IMR-90 (cell line): ENCODE results near the gene B3GNT9. TPM values are rescaled to one million over a fixed set of nuclear protein-coding genes. Genes with fewer than 3 reads are reported as not detected.
A peak's percentile ranks its signal among the peaks of the same experiment; 100 is the strongest.

Experiments
- ATAC-seq: fragments of 200-7000 bp; cut with Tn5 transposase; 2 replicates; pipeline ENCODE4 v1.9.1; 2020; ENCODE audit warnings: low read depth, mild to moderate bottlenecking, moderate library complexity
- BruUV-seq: library from RNA; stranded (reverse); fragments of 400-500 nt; replicated peaks from 2 replicates; lab custom pipeline; 2021; lab: Mats Ljungman, UMichigan
- CTCF ChIA-PET: fragments of 300-600 bp; formaldehyde crosslinking; extraction: SDS; loops from one replicate; lab custom pipeline; 2021; ENCODE audit warnings: antibody characterized with exemption; lab: Yijun Ruan, JAX
- POLR2A ChIA-PET: fragments of 300-600 bp; sonication (Branson Sonifier 250); formaldehyde crosslinking; loops from one replicate; lab custom pipeline; 2022; ENCODE audit warnings: antibody characterized with exemption; ENCODE audit not compliant: unreplicated experiment; lab: Charles Lee
- DNase-seq: peaks from one replicate; pipeline ENCODE4 v3.0.0; 2013
- H2AFZ ChIP-seq: replicated peaks from 2 replicates; pipeline ENCODE3; 2013; ENCODE audit warnings: low read length, mild to moderate bottlenecking; ENCODE audit not compliant: poor library complexity
- H2AK5ac ChIP-seq: 2 replicates; pipeline ENCODE4 v1.6.1; 2013; ENCODE audit warnings: low read depth, low read length, inconsistent platforms
- H2AK9ac ChIP-seq: replicated peaks from 2 replicates; pipeline ENCODE3; 2013; ENCODE audit warnings: mild to moderate bottlenecking, low read depth, low read length, moderate library complexity; ENCODE audit not compliant: poor library complexity
- H2BK120ac ChIP-seq: 2 replicates; pipeline ENCODE4 v1.6.1; 2013; ENCODE audit warnings: low read depth, low read length, inconsistent platforms
- H2BK15ac ChIP-seq: 3 replicates; pipeline ENCODE4 v1.6.1; 2013; ENCODE audit warnings: low read depth, low read length, inconsistent platforms
- H2BK20ac ChIP-seq: 2 replicates; pipeline ENCODE4 v1.6.1; 2013; ENCODE audit warnings: low read depth, mild to moderate bottlenecking, inconsistent platforms, low read length, moderate library complexity
- H2BK5ac ChIP-seq: 2 replicates; pipeline ENCODE4 v1.6.1; 2013; ENCODE audit warnings: mild to moderate bottlenecking, low read depth, low read length, inconsistent platforms; ENCODE audit not compliant: poor library complexity, severe bottlenecking
- H3K14ac ChIP-seq: replicated peaks from 2 replicates; pipeline ENCODE4 v1.6.1; 2013; ENCODE audit warnings: low read depth, low read length, inconsistent platforms
- H3K18ac ChIP-seq: 2 replicates; pipeline ENCODE4 v1.6.1; 2013; ENCODE audit warnings: low read depth, low read length, control low read depth
- H3K23ac ChIP-seq: 2 replicates; pipeline ENCODE4 v1.6.1; 2013; ENCODE audit warnings: low read depth, low read length, inconsistent platforms
- H3K27ac ChIP-seq: 2 replicates; pipeline ENCODE4 v1.5.1; 2013; ENCODE audit warnings: mild to moderate bottlenecking, control low read depth, low read length; ENCODE audit not compliant: insufficient read depth
- H3K27me3 ChIP-seq: 2 replicates; pipeline ENCODE4 v1.6.1; 2013; ENCODE audit warnings: low read length; ENCODE audit not compliant: control insufficient read depth, insufficient read depth
- H3K36me3 ChIP-seq: 2 replicates; pipeline ENCODE4 v1.6.1; 2013; ENCODE audit warnings: low read length, mixed read lengths; ENCODE audit not compliant: control insufficient read depth, insufficient read depth
- H3K4ac ChIP-seq: 2 replicates; pipeline ENCODE4 v1.6.1; 2013; ENCODE audit warnings: low read depth, low read length, inconsistent platforms
- H3K4me1 ChIP-seq: 2 replicates; pipeline ENCODE4 v1.6.1; 2013; ENCODE audit warnings: low read length, mixed read lengths; ENCODE audit not compliant: control insufficient read depth, insufficient read depth
- H3K4me2 ChIP-seq: 2 replicates; pipeline ENCODE4 v1.6.1; 2013; ENCODE audit warnings: low read depth, mild to moderate bottlenecking, control low read depth, low read length, moderate library complexity
- H3K4me3 ChIP-seq: 2 replicates; pipeline ENCODE4 v1.5.1; 2013; ENCODE audit warnings: low read depth, mild to moderate bottlenecking, control low read depth, low read length, moderate library complexity; ENCODE audit not compliant: insufficient read depth
- H3K56ac ChIP-seq: 2 replicates; pipeline ENCODE4 v1.6.1; 2013; ENCODE audit warnings: low read length, inconsistent platforms; ENCODE audit not compliant: insufficient read depth; ENCODE audit errors: extremely low read depth
- H3K79me1 ChIP-seq, 2 experiments: 2 replicates each; pipeline ENCODE4 v1.6.1; 2013; ENCODE audit warnings: low read length in 2 of 2, inconsistent platforms in 1 of 2, low read depth in 1 of 2
- H3K9ac ChIP-seq: 2 replicates; pipeline ENCODE4 v1.6.1; 2013; ENCODE audit warnings: low read depth, low read length, control low read depth
- H3K9me1 ChIP-seq: 2 replicates; pipeline ENCODE4 v1.6.1; 2013; ENCODE audit warnings: low read length, inconsistent platforms; ENCODE audit not compliant: insufficient read depth
- H3K9me3 ChIP-seq: 2 replicates; pipeline ENCODE4 v1.6.1; 2013; ENCODE audit warnings: low read length; ENCODE audit not compliant: control insufficient read depth, insufficient read depth
- H4K20me1 ChIP-seq: 2 replicates; pipeline ENCODE4 v1.6.1; 2013; ENCODE audit warnings: low read length, inconsistent platforms; ENCODE audit not compliant: insufficient read depth
- H4K5ac ChIP-seq: 2 replicates; pipeline ENCODE4 v1.6.1; 2013; ENCODE audit warnings: mild to moderate bottlenecking, low read depth, low read length, control low read depth
- H4K8ac ChIP-seq, 2 experiments: 2 replicates each; pipeline ENCODE4 v1.6.1; 2013; ENCODE audit warnings: low read depth in 2 of 2, low read length in 2 of 2, control low read depth in 1 of 2, inconsistent platforms in 1 of 2
- H4K91ac ChIP-seq: 2 replicates; pipeline ENCODE4 v1.6.1; 2013; ENCODE audit warnings: low read depth, low read length, inconsistent platforms; ENCODE audit not compliant: insufficient read depth
- MAFK ChIP-seq: IDR thresholded peaks from 2 replicates; pipeline ENCODE4 v1.6.1; 2012; ENCODE audit warnings: low read depth, low read length, improper control_type of control experiment
- MXI1 ChIP-seq: IDR thresholded peaks from 2 replicates; pipeline ENCODE4 v1.6.1; 2012; ENCODE audit warnings: low read depth, mild to moderate bottlenecking, low read length, moderate library complexity, borderline replicate concordance
- RAD21 ChIP-seq: IDR thresholded peaks from 2 replicates; pipeline ENCODE4 v1.6.1; 2012; ENCODE audit warnings: low read length, improper control_type of control experiment
- SMC3 ChIP-seq: fragments of 150-350 bp; IDR thresholded peaks from 2 replicates; pipeline ENCODE4 v1.6.1; 2016; ENCODE audit warnings: low read depth, mild to moderate bottlenecking, antibody characterized with exemption, low read length, moderate library complexity
- WGBS, 2 experiments: methylation state at CpG; one replicate each; pipeline versions ENCODE4 v1.1.5 to v1.1.7; 2013; ENCODE audit warnings: missing lambda C conversion rate in 2 of 2; ENCODE audit not compliant: insufficient read length in 1 of 2; ENCODE audit errors: extremely low coverage in 2 of 2; 5-methylcytosine and 5-hydroxymethylcytosine counted together
- dilution Hi-C: fragments of 300-500 bp; cut with HindIII; formaldehyde crosslinking; loops from one replicate; pipeline ENCODE4 v1.14.3; 2018; ENCODE audit warnings: low sequenced_read_pairs; ENCODE audit not compliant: unreplicated experiment
- in situ Hi-C: fragments of 300-500 bp; cut with MboI; formaldehyde crosslinking; loops from 3 replicates; pipeline ENCODE4 v1.14.3; 2019; ENCODE audit warnings: low sequenced_read_pairs, inconsistent platforms, mixed read lengths
- intact Hi-C: fragments of 100-400 bp; cut with micrococcal nuclease; formaldehyde crosslinking; loops from 2 replicates; pipeline ENCODE4 v1.10.0; 2022
- polyA plus RNA-seq, 3 experiments: library from polyadenylated mRNA; depleted of rRNA; stranded (reverse); fragments of >200 nt; gene quantifications; 2 replicates each; pipeline ENCODE4 v1.2.3, GENCODE V29; 2012; ENCODE audit warnings: low replicate concordance in 1 of 3
- total RNA-seq: library from RNA; depleted of rRNA; stranded (reverse); fragments of >200 nt; gene quantifications from 2 replicates; pipeline ENCODE4 v1.2.3, GENCODE V29; 2012

Gene B3GNT9
- total and polyA plus RNA-seq, 2 of the 4 experiments (the other 2 are of a cell fraction), result 5.0 to 12.0 TPM

DNA sequence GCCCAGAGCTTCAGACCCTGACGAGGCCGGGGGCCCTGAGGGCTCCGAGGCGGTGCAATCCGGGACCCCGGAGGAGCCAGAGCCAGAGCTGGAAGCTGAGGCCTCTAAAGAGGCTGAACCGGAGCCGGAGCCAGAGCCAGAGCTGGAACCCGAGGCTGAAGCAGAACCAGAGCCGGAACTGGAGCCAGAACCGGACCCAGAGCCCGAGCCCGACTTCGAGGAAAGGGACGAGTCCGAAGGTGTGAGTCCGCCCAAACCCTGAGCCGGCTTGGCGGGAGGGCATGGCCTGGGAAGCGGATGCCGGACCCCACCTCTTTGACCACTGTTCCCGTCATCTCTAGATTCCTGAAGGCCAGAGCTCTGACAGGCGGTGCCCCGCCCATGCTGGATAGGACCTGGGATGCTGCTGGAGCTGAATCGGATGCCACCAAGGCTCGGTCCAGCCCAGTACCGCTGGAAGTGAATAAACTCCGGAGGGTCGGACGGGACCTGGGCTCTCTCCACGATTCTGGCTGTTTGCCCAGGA, 24.0 kb upstream of the B3GNT9 start:
- BruUV-seq, result no TSS peak
- no peak overlapping the region for H2BK20ac ChIP-seq
- no peak for DNase-seq
- H2AFZ ChIP-seq, result peak overlapping the region; percentile 93
- H3K18ac ChIP-seq, result no peak overlapping the region
- no peaks in the 10 kb centered on the region for H3K9me3 ChIP-seq
- H2AK9ac ChIP-seq, result peak overlapping the region; percentile 95
- intact Hi-C loops (no loop called here), in situ Hi-C loops (no loop called here), dilution Hi-C loops (no loop called here)
- no peak overlapping the region for H2BK15ac ChIP-seq
- no peak overlapping the region for H3K56ac ChIP-seq
- H3K9me1 ChIP-seq, result peaks cover 15% of the 10 kb centered on the region
- H3K36me3 ChIP-seq, result peaks cover 11% of the 10 kb centered on the region; the same call in 1 of the 2 replicates
- H3K4me2 ChIP-seq, result no peak overlapping the region; the same call in 1 of the 2 replicates
- POLR2A ChIA-PET, result no interaction called here
- no peak overlapping the region for H3K27ac ChIP-seq
- no peak overlapping the region for H2BK5ac ChIP-seq
- no peak overlapping the region for H4K91ac ChIP-seq
- no peak overlapping the region for H4K5ac ChIP-seq
- no peak for ATAC-seq
- no peak overlapping the region for H3K23ac ChIP-seq
- no peaks in the 10 kb centered on the region for H3K27me3 ChIP-seq
- 0 out of 2 replicates have a peak overlapping the region, but pooled peaks have one; percentile 51 for H3K4ac ChIP-seq
- H3K9ac ChIP-seq, result no peak overlapping the region
- 67% methylated on average over 16 of the region's 31 CpGs; no CpG with 5 or more reads in 1 of the 2 experiments for WGBS, 2 experiments
- no peak overlapping the region for H3K4me3 ChIP-seq
- H2BK120ac ChIP-seq, result no peak overlapping the region
- CTCF ChIA-PET, result no interaction called here
- peaks cover 25% of the 10 kb centered on the region for H4K20me1 ChIP-seq
- peak overlapping the region; percentile 16; the same call in 1 of the 2 replicates for H2AK5ac ChIP-seq
- peaks cover 17 to 47% of the 10 kb centered on the region in 2 experiments; a peak in 3 of 4 replicates for H3K79me1 ChIP-seq
- no peak overlapping the region for H3K14ac ChIP-seq
- H4K8ac ChIP-seq, result no peak overlapping the region; a peak in 1 of 4 replicates
- peaks cover 28% of the 10 kb centered on the region for H3K4me1 ChIP-seq
- no peak for TF ChIP-seq SMC3
- TF ChIP-seq MXI1, result no peak
- TF ChIP-seq RAD21, result no peak
- no peak for TF ChIP-seq MAFK
